HepG2 (cell line): ENCODE data around the gene SOCS1. TPM values are rescaled to one million over a fixed set of nuclear protein-coding genes. Genes with fewer than 3 reads are reported as not detected.

ENCODE experiments used
- CCAR2 ChIP-seq: fragments of 200-400 bp; formaldehyde crosslinking; optimal IDR thresholded peaks from 2 replicates; pipeline ENCODE3; 2018; ENCODE audit warnings: low read depth, mild to moderate bottlenecking, low read length, moderate library complexity
- KLF9 ChIP-seq: IDR thresholded peaks from 2 replicates; pipeline ENCODE4 v1.6.1; 2016; ENCODE audit warnings: low read depth
- MYNN ChIP-seq: sonication (generic); formaldehyde crosslinking; IDR thresholded peaks from 2 replicates; pipeline ENCODE4 v1.4.0; 2020; ENCODE audit warnings: mild to moderate bottlenecking, low read depth, missing genetic modification reagents
- TIGD3 ChIP-seq: sonication (generic); formaldehyde crosslinking; IDR thresholded peaks from 2 replicates; pipeline ENCODE4 v1.5.1; 2020; ENCODE audit warnings: mild to moderate bottlenecking, missing genetic modification reagents, borderline replicate concordance
- ZBTB10 ChIP-seq: sonication (generic); formaldehyde crosslinking; IDR thresholded peaks from 2 replicates; pipeline ENCODE4 v1.4.0; 2020; ENCODE audit warnings: missing genetic modification reagents, borderline replicate concordance
- ZKSCAN5 ChIP-seq: sonication (generic); formaldehyde crosslinking; IDR thresholded peaks from 2 replicates; pipeline ENCODE4 v1.5.1; 2020; ENCODE audit warnings: mild to moderate bottlenecking, missing genetic modification reagents
- ZNF260 ChIP-seq: sonication (generic); formaldehyde crosslinking; IDR thresholded peaks from 2 replicates; pipeline ENCODE4 v1.4.0; 2020; ENCODE audit warnings: missing genetic modification reagents, low read depth, mild to moderate bottlenecking, borderline replicate concordance
- ZNF513 ChIP-seq: sonication (generic); formaldehyde crosslinking; conservative IDR thresholded peaks from 2 replicates; pipeline ENCODE4 v1.5.0; 2020; ENCODE audit warnings: missing genetic modification reagents
- ZNF770 ChIP-seq: sonication (generic); formaldehyde crosslinking; IDR thresholded peaks from 2 replicates; pipeline ENCODE4 v1.5.0; 2020; ENCODE audit warnings: mild to moderate bottlenecking, missing genetic modification reagents
- polyA plus RNA-seq, 8 experiments: library from polyadenylated mRNA; depleted of rRNA in 3 of 8; stranded (reverse) in 7 of 8; unstranded in 1 of 8; fragments of >200 nt; fragmentation: Illumina TruSeq in 4 of 8; extraction: Trizol in 4 of 8; gene quantifications; 2 replicates each; pipeline versions ENCODE4 v1.2.1 to v1.2.3, GENCODE V29; 2011 to 2016; ENCODE audit warnings: low read depth in 4 of 8, missing spikeins in 1 of 8, mixed read lengths in 1 of 8; ENCODE audit not compliant: insufficient read depth in 1 of 8
- total RNA-seq, 5 experiments: library from RNA; depleted of rRNA; stranded (reverse); fragments of >200 nt; fragmentation: Illumina TruSeq; extraction: Trizol; gene quantifications; 2 replicates each; pipeline ENCODE4 v1.2.3, GENCODE V29; 2016; ENCODE audit warnings: low read depth in 1 of 5
- TF ChIP-seq, protein P1 (sequence below): sonication (generic); formaldehyde crosslinking; IDR thresholded peaks from 2 replicates; pipeline ENCODE4 v1.8.0; 2022; ENCODE audit warnings: missing genetic modification reagents, mild to moderate bottlenecking, borderline replicate concordance
- TF ChIP-seq, protein P2 (sequence below): sonication (generic); formaldehyde crosslinking; IDR thresholded peaks from 2 replicates; pipeline ENCODE4 v1.5.0; 2020; ENCODE audit warnings: mild to moderate bottlenecking, missing genetic modification reagents, borderline replicate concordance

SOCS1 gene
- total and polyA plus RNA-seq, 2 of the 13 experiments (the other 11 are each of a cell fraction or from before 2014, with no cell fraction given): 5.3 to 6.3 TPM

DNA sequence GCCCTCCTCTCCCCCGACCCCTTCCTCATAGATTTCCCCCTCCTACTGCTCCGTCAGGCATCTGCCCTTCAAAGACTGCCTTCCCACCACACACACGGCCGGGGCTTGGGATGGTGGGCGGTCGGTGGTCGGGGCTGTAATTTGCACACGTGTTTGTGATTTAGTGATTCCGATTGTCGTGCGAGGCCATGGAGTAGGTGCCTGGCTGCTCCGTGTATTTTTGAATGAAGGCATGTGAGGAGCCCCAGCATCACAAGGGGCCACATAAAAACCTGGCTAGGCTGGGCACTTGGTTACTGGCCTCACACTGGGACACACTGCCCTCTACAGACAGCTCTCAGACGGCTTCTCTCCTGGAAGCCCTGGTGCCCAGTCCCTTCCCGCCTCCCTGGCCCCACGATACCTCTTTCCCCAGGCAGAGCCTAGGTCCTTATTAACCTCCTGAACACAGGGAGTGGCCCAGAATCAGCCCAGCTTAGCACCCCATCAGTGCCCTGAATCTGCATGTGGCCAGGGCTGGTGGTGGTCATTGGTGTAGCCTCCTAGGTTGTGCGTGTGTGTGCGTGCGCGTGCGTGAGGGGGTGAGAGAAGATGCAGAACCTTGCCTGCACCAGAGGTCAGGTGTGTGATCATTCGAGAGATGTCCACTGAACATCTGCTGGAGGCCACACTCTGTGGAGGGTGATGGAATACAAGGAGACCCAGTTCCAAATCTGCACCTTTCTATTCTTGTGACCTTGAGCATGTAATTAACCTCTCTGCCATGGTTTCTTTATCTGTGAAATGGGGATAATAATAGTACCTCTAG is 1.3 kb upstream of the SOCS1 start (continued):
- TF ChIP-seq ZBTB10 (CRISPR knock-in tag): no peak
- no peak for TF ChIP-seq ZKSCAN5
- TF ChIP-seq ZNF513 (CRISPR knock-in tag): 0 out of 2 replicates have a peak, but pooled peaks have one; percentile 20
- TF ChIP-seq MYNN (CRISPR knock-in tag): no peak
- peak; percentile 8 for TF ChIP-seq CCAR2
- TF ChIP-seq, protein P1, sequence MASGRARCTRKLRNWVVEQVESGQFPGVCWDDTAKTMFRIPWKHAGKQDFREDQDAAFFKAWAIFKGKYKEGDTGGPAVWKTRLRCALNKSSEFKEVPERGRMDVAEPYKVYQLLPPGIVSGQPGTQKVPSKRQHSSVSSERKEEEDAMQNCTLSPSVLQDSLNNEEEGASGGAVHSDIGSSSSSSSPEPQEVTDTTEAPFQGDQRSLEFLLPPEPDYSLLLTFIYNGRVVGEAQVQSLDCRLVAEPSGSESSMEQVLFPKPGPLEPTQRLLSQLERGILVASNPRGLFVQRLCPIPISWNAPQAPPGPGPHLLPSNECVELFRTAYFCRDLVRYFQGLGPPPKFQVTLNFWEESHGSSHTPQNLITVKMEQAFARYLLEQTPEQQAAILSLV (CRISPR knock-in tag): peak; percentile 89
- TF ChIP-seq TIGD3 (CRISPR knock-in tag): no peak
- TF ChIP-seq ZNF770: peak; percentile 70; the same call in 1 of the 2 replicates
- no peak for TF ChIP-seq KLF9
- 0 out of 2 replicates have a peak, but pooled peaks have one; percentile 80 for TF ChIP-seq ZNF260 (CRISPR knock-in tag)
- TF ChIP-seq, protein P2, sequence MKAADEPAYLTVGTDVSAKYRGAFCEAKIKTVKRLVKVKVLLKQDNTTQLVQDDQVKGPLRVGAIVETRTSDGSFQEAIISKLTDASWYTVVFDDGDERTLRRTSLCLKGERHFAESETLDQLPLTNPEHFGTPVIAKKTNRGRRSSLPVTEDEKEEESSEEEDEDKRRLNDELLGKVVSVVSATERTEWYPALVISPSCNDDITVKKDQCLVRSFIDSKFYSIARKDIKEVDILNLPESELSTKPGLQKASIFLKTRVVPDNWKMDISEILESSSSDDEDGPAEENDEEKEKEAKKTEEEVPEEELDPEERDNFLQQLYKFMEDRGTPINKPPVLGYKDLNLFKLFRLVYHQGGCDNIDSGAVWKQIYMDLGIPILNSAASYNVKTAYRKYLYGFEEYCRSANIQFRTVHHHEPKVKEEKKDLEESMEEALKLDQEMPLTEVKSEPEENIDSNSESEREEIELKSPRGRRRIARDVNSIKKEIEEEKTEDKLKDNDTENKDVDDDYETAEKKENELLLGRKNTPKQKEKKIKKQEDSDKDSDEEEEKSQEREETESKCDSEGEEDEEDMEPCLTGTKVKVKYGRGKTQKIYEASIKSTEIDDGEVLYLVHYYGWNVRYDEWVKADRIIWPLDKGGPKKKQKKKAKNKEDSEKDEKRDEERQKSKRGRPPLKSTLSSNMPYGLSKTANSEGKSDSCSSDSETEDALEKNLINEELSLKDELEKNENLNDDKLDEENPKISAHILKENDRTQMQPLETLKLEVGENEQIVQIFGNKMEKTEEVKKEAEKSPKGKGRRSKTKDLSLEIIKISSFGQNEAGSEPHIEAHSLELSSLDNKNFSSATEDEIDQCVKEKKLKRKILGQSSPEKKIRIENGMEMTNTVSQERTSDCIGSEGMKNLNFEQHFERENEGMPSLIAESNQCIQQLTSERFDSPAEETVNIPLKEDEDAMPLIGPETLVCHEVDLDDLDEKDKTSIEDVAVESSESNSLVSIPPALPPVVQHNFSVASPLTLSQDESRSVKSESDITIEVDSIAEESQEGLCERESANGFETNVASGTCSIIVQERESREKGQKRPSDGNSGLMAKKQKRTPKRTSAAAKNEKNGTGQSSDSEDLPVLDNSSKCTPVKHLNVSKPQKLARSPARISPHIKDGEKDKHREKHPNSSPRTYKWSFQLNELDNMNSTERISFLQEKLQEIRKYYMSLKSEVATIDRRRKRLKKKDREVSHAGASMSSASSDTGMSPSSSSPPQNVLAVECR: peak; percentile 47
